Frontal cortex (tissue), 4 donors: ENCODE data around the gene NAA60. TPM values are rescaled to one million over a fixed set of nuclear protein-coding genes. Genes with fewer than 3 reads are reported as not detected.
A peak's percentile ranks its signal among the peaks of the same experiment; 100 is the strongest.

Experiments
- DNase-seq, 2 donors: peaks; one replicate each; pipeline ENCODE4 v3.0.0; 2012; ENCODE audit warnings: low spot score in 2 of 2
- FAIRE-seq: peaks from 2 replicates; lab custom pipeline; 2012; peaks lifted over from hg19 to GRCh38; lab: Jason Lieb, UNC
- total RNA-seq: library from RNA; depleted of rRNA; stranded (reverse); fragments of >200 nt; gene quantifications from one replicate; pipeline ENCODE4 v1.2.3, GENCODE V29; 2014
- donor health status: control.
- donor health status: control.
- donor health status: control.

NAA60 gene
- total RNA-seq, 1 donor from 2014 or later = 9.4 TPM

GRCh38 chr16:3480901-3481695 lies 37.6 kb downstream of the NAA60 start:
- FAIRE-seq (no peak), DNase-seq (no peak)

GRCh38 chr16:3481696-3482658 lies 38.5 kb downstream of the NAA60 start:
- DNase-seq = no peak
- FAIRE-seq = no peak

GRCh38 chr16:3482659-3483241 lies 39.3 kb downstream of the NAA60 start:
- DNase-seq = no peak
- FAIRE-seq = no peak

GRCh38 chr16:3484318-3485096 lies 41.0 kb downstream of the NAA60 start:
- FAIRE-seq = no peak
- DNase-seq = peak in 1 of 2 donors; percentile 56

GRCh38 chr16:3485097-3485745 lies 41.7 kb downstream of the NAA60 start:
- FAIRE-seq (no peak), DNase-seq (no peak)

- DNase-seq (no peak), FAIRE-seq (no peak)
Measured at GRCh38 chr16:3485821-3486505, 42.5 kb downstream of the NAA60 start.

GRCh38 chr16:3486506-3487215 lies 43.2 kb downstream of the NAA60 start:
- FAIRE-seq = no peak
- DNase-seq = no peak

- FAIRE-seq (no peak), DNase-seq (no peak)
Measured at GRCh38 chr16:3487521-3488410, 44.3 kb downstream of the NAA60 start.

GRCh38 chr16:3488801-3489200 lies 45.3 kb downstream of the NAA60 start:
- no peak for FAIRE-seq
- no peak for DNase-seq

GRCh38 chr16:3490911-3491629 lies 47.6 kb downstream of the NAA60 start:
- FAIRE-seq (no peak), DNase-seq (no peak)

- FAIRE-seq = no peak
- DNase-seq = no peak
Measured at GRCh38 chr16:3492356-3492755, 48.9 kb downstream of the NAA60 start.

GRCh38 chr16:3494386-3494973 lies 51.0 kb downstream of the NAA60 start:
- DNase-seq (no peak), FAIRE-seq (no peak)

- DNase-seq (no peak), FAIRE-seq (no peak)
Measured at GRCh38 chr16:3495176-3495575, 51.7 kb downstream of the NAA60 start, which contains the start of gene C16orf90. Gene C16orf90, minus strand, starts transcription at chr16:3495489. Its CDS starts 68 bp downstream, at chr16:3495421.

- DNase-seq (no peak), FAIRE-seq (no peak)
Measured at GRCh38 chr16:3496386-3496785, 52.9 kb downstream of the NAA60 start.

GRCh38 chr16:3497771-3498170 lies 54.3 kb downstream of the NAA60 start:
- DNase-seq = no peak
- no peak for FAIRE-seq

- FAIRE-seq = no peak
- no peak for DNase-seq
Measured at GRCh38 chr16:3498988-3499387, 55.5 kb downstream of the NAA60 start.
